WTC11 (cell line): ENCODE measurements around the gene LRMDA. TPM values are rescaled to one million over a fixed set of nuclear protein-coding genes. Genes with fewer than 3 reads are reported as not detected.

Source experiments
- ATAC-seq: fragments of 200-7000 bp; cut with Tn5 transposase; 2 replicates; pipeline ENCODE4 v1.10.0; 2021; ENCODE audit warnings: mild to moderate bottlenecking, moderate library complexity
- CTCF ChIA-PET: fragments of 300-600 bp; sonication (Branson Sonifier 250); formaldehyde crosslinking; loops from one replicate; lab custom pipeline; 2021; ENCODE audit warnings: antibody characterized with exemption; lab: Charles Lee
- POLR2A ChIA-PET: fragments of 350-600 bp; sonication (Branson Sonifier 250); formaldehyde crosslinking; loops from one replicate; lab custom pipeline; 2021; ENCODE audit warnings: antibody characterized with exemption; lab: Charles Lee
- DNase-seq: peaks from one replicate; pipeline ENCODE4 v3.0.0; 2021; ENCODE audit warnings: low spot score
- H3K27ac Mint-ChIP-seq: 2 replicates; pipeline ENCODE4 v1.8.0; 2021; ENCODE audit warnings: mixed read lengths
- H3K27me3 Mint-ChIP-seq: 2 replicates; pipeline ENCODE4 v1.8.0; 2021; ENCODE audit warnings: low read depth, mild to moderate bottlenecking, moderate library complexity, mixed read lengths
- H3K36me3 Mint-ChIP-seq: 2 replicates; pipeline ENCODE4 v1.8.0; 2021; ENCODE audit warnings: mixed read lengths
- H3K4me1 Mint-ChIP-seq: 2 replicates; pipeline ENCODE4 v1.8.0; 2022; ENCODE audit warnings: mixed read lengths
- H3K4me3 Mint-ChIP-seq: 2 replicates; pipeline ENCODE4 v1.8.0; 2021; ENCODE audit warnings: mild to moderate bottlenecking, moderate library complexity, mixed read lengths
- H3K9me3 Mint-ChIP-seq: 2 replicates; pipeline ENCODE4 v1.8.0; 2021; ENCODE audit warnings: mixed read lengths
- ATF1 ChIP-seq: sonication (generic); formaldehyde crosslinking; IDR thresholded peaks from 2 replicates; pipeline ENCODE4 v1.8.1; 2023; ENCODE audit warnings: mild to moderate bottlenecking, moderate library complexity, missing genetic modification reagents
- ATF6 ChIP-seq: sonication (generic); formaldehyde crosslinking; IDR thresholded peaks from 2 replicates; pipeline ENCODE4 v1.8.1; 2023; ENCODE audit warnings: mild to moderate bottlenecking, missing genetic modification reagents
- CBFB ChIP-seq: sonication (generic); formaldehyde crosslinking; IDR thresholded peaks from 2 replicates; pipeline ENCODE4 v1.8.1; 2022; ENCODE audit warnings: mild to moderate bottlenecking, low read depth, missing genetic modification reagents
- ELF4 ChIP-seq: sonication (generic); formaldehyde crosslinking; IDR thresholded peaks from 2 replicates; pipeline ENCODE4 v1.8.1; 2022; ENCODE audit warnings: low read depth, mild to moderate bottlenecking, moderate library complexity, missing genetic modification reagents
- ERG ChIP-seq: fragments of 250-450 bp; sonication (Bioruptor Pico); IDR thresholded peaks from 2 replicates; pipeline ENCODE4 v1.8.0; 2021; ENCODE audit warnings: mild to moderate bottlenecking
- FOXK1 ChIP-seq: sonication (generic); formaldehyde crosslinking; IDR thresholded peaks from 2 replicates; pipeline ENCODE4 v1.8.0; 2022; ENCODE audit warnings: mild to moderate bottlenecking, moderate library complexity, missing genetic modification reagents
- NFYB ChIP-seq: sonication (generic); formaldehyde crosslinking; conservative IDR thresholded peaks from 2 replicates; pipeline ENCODE4 v1.8.0; 2022; ENCODE audit warnings: low read depth, missing genetic modification reagents
- RORB ChIP-seq: fragments of 250-450 bp; sonication (Bioruptor Pico); IDR thresholded peaks from 2 replicates; pipeline ENCODE4 v1.9.0; 2021; ENCODE audit warnings: mild to moderate bottlenecking
- SOX15 ChIP-seq: fragments of 250-450 bp; sonication (Bioruptor Pico); IDR thresholded peaks from 2 replicates; pipeline ENCODE4 v1.9.0; 2021; ENCODE audit warnings: mild to moderate bottlenecking
- SP1 ChIP-seq: sonication (generic); formaldehyde crosslinking; conservative IDR thresholded peaks from 2 replicates; pipeline ENCODE4 v1.8.1; 2022; ENCODE audit warnings: missing genetic modification reagents
- TCF7 ChIP-seq: sonication (generic); formaldehyde crosslinking; IDR thresholded peaks from 2 replicates; pipeline ENCODE4 v1.8.0; 2022; ENCODE audit warnings: mild to moderate bottlenecking, low read depth, missing genetic modification reagents, moderate library complexity
- TEAD1 ChIP-seq: sonication (generic); formaldehyde crosslinking; IDR thresholded peaks from 2 replicates; pipeline ENCODE4 v1.8.0; 2022; ENCODE audit warnings: mild to moderate bottlenecking, missing genetic modification reagents
- total RNA-seq: library from RNA; stranded (reverse); gene quantifications from 3 replicates; pipeline ENCODE4 v1.2.3, GENCODE V29; 2021
- TF ChIP-seq, protein P1 (sequence below): fragments of 200-600 bp; IDR thresholded peaks from 2 replicates; pipeline ENCODE4 v1.8.0; 2022; ENCODE audit warnings: antibody characterized with exemption
- TF ChIP-seq, protein P2 (sequence below): sonication (generic); formaldehyde crosslinking; IDR thresholded peaks from 2 replicates; pipeline ENCODE4 v1.8.1; 2023; ENCODE audit warnings: mild to moderate bottlenecking, missing genetic modification reagents, borderline replicate concordance
- TF ChIP-seq, protein P3 (sequence below): sonication (generic); formaldehyde crosslinking; IDR thresholded peaks from 2 replicates; pipeline ENCODE4 v1.8.1; 2023; ENCODE audit warnings: mild to moderate bottlenecking, missing genetic modification reagents
- TF ChIP-seq, protein P4 (sequence below): sonication (generic); formaldehyde crosslinking; IDR thresholded peaks from 2 replicates; pipeline ENCODE4 v1.8.0; 2022; ENCODE audit warnings: mild to moderate bottlenecking, missing genetic modification reagents
- TF ChIP-seq, protein P5 (sequence below): fragments of 250-450 bp; sonication (Bioruptor Pico); IDR thresholded peaks from 2 replicates; pipeline ENCODE4 v2.1.2; 2022; ENCODE audit warnings: mild to moderate bottlenecking, moderate library complexity
- TF ChIP-seq, protein P6 (sequence below): sonication (generic); formaldehyde crosslinking; IDR thresholded peaks from 2 replicates; pipeline ENCODE4 v1.8.0; 2022; ENCODE audit warnings: mild to moderate bottlenecking, missing genetic modification reagents
- TF ChIP-seq, protein P7 (sequence below): sonication (generic); formaldehyde crosslinking; IDR thresholded peaks from 2 replicates; pipeline ENCODE4 v1.8.1; 2022; ENCODE audit warnings: mild to moderate bottlenecking, moderate library complexity, missing genetic modification reagents

Gene LRMDA
- total RNA-seq, 1 experiment from 2014 or later = 0.92 TPM

DNA sequence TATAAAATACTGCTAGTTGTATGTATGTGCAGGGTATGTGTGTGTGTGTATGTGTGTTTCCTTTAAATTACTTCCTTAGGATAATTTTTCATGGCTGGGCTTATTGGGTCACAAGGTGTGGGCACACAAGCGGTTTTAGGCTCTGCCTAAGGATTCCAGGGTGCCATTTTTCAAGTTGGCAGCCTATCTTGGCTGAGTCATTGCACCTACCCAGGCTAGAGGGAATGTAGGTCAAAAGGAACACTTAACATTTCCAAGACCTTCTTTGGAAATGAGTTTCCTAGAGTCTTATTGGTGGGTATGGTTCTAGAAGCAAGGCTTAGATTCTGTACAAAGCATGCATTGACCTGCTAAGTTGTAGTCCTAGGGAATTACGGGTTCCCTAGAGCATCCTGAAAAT is 642.1 kb downstream of the LRMDA start (continued):
- TF ChIP-seq, protein P1, sequence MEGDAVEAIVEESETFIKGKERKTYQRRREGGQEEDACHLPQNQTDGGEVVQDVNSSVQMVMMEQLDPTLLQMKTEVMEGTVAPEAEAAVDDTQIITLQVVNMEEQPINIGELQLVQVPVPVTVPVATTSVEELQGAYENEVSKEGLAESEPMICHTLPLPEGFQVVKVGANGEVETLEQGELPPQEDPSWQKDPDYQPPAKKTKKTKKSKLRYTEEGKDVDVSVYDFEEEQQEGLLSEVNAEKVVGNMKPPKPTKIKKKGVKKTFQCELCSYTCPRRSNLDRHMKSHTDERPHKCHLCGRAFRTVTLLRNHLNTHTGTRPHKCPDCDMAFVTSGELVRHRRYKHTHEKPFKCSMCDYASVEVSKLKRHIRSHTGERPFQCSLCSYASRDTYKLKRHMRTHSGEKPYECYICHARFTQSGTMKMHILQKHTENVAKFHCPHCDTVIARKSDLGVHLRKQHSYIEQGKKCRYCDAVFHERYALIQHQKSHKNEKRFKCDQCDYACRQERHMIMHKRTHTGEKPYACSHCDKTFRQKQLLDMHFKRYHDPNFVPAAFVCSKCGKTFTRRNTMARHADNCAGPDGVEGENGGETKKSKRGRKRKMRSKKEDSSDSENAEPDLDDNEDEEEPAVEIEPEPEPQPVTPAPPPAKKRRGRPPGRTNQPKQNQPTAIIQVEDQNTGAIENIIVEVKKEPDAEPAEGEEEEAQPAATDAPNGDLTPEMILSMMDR = no peak
- TF ChIP-seq CBFB (CRISPR knock-in tag) = no peak

DNA sequence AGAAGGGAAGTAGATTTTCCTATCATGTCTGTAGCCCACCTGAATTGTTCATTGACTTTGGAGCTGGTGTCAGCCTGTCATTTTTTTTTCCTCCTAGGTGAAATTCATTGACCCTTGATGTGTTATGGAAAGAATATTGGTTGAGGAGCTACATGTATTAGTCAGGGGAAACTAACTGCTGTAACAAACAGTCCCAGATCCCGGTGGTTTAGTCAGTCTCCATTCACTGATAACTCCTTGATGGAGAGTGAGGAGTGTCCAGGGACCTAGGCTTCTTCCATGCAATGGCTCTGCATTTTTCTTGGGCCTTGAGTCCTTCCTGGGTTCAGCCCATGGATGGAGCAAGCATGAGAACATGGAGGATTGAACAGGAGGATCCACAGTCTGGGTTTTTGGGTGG is 643.2 kb downstream of the LRMDA start:
- no peak overlapping the region for H3K27ac Mint-ChIP-seq
- TF ChIP-seq SOX15 (CRISPR knock-in tag) (no peak), CBFB (CRISPR knock-in tag) (no peak), TEAD1 (CRISPR knock-in tag) (no peak), ATF1 (CRISPR knock-in tag) (no peak), ERG (CRISPR knock-in tag) (no peak), RORB (CRISPR knock-in tag) (no peak), SP1 (CRISPR knock-in tag) (no peak), TCF7 (no peak), NFYB (CRISPR knock-in tag) (no peak)
- TF ChIP-seq, protein P2, sequence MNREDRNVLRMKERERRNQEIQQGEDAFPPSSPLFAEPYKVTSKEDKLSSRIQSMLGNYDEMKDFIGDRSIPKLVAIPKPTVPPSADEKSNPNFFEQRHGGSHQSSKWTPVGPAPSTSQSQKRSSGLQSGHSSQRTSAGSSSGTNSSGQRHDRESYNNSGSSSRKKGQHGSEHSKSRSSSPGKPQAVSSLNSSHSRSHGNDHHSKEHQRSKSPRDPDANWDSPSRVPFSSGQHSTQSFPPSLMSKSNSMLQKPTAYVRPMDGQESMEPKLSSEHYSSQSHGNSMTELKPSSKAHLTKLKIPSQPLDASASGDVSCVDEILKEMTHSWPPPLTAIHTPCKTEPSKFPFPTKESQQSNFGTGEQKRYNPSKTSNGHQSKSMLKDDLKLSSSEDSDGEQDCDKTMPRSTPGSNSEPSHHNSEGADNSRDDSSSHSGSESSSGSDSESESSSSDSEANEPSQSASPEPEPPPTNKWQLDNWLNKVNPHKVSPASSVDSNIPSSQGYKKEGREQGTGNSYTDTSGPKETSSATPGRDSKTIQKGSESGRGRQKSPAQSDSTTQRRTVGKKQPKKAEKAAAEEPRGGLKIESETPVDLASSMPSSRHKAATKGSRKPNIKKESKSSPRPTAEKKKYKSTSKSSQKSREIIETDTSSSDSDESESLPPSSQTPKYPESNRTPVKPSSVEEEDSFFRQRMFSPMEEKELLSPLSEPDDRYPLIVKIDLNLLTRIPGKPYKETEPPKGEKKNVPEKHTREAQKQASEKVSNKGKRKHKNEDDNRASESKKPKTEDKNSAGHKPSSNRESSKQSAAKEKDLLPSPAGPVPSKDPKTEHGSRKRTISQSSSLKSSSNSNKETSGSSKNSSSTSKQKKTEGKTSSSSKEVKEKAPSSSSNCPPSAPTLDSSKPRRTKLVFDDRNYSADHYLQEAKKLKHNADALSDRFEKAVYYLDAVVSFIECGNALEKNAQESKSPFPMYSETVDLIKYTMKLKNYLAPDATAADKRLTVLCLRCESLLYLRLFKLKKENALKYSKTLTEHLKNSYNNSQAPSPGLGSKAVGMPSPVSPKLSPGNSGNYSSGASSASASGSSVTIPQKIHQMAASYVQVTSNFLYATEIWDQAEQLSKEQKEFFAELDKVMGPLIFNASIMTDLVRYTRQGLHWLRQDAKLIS (CRISPR knock-in tag) = no peak
- TF ChIP-seq, protein P3, sequence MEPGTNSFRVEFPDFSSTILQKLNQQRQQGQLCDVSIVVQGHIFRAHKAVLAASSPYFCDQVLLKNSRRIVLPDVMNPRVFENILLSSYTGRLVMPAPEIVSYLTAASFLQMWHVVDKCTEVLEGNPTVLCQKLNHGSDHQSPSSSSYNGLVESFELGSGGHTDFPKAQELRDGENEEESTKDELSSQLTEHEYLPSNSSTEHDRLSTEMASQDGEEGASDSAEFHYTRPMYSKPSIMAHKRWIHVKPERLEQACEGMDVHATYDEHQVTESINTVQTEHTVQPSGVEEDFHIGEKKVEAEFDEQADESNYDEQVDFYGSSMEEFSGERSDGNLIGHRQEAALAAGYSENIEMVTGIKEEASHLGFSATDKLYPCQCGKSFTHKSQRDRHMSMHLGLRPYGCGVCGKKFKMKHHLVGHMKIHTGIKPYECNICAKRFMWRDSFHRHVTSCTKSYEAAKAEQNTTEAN = no peak
- TF ChIP-seq, protein P4, sequence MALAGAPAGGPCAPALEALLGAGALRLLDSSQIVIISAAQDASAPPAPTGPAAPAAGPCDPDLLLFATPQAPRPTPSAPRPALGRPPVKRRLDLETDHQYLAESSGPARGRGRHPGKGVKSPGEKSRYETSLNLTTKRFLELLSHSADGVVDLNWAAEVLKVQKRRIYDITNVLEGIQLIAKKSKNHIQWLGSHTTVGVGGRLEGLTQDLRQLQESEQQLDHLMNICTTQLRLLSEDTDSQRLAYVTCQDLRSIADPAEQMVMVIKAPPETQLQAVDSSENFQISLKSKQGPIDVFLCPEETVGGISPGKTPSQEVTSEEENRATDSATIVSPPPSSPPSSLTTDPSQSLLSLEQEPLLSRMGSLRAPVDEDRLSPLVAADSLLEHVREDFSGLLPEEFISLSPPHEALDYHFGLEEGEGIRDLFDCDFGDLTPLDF (CRISPR knock-in tag) = no peak
- no peak overlapping the region for H3K4me3 Mint-ChIP-seq
- H3K4me1 Mint-ChIP-seq = peaks cover 6% of the 10 kb centered on the region
- ATAC-seq (no peak), DNase-seq (no peak)
- POLR2A ChIA-PET = no interaction called here
- peaks cover 41% of the 10 kb centered on the region for H3K9me3 Mint-ChIP-seq
- H3K36me3 Mint-ChIP-seq = peaks cover 14% of the 10 kb centered on the region
- peaks cover 13% of the 10 kb centered on the region for H3K27me3 Mint-ChIP-seq
- CTCF ChIA-PET = no interaction called here

DNA sequence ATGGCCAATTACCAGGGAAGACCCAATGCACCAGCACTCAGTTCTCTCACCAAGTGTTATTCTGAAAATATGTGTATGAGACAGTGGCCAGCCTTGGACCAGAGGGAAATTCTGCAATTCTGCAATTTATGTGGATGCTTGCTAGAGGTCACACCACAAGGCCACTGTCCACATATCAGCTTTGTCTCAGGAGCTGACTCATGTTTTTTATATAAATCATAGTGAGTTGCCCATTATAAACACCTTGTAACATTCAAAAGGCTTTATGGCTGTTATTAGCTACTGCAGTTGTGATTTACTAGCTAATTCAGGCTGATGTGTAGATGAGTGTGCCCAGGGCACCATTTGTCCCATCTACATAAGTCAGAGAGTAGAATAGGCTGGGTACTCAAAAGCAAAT is 649.0 kb downstream of the LRMDA start:
- H3K9me3 Mint-ChIP-seq = peaks cover 23% of the 10 kb centered on the region
- no peak overlapping the region for H3K27ac Mint-ChIP-seq
- ChIA-PET POLR2A (no interaction called here), CTCF (no interaction called here)
- no peak overlapping the region for H3K4me3 Mint-ChIP-seq
- DNase-seq = no peak
- ATAC-seq = no peak
- H3K27me3 Mint-ChIP-seq = peaks cover 9% of the 10 kb centered on the region
- peaks cover 40% of the 10 kb centered on the region for H3K4me1 Mint-ChIP-seq
- H3K36me3 Mint-ChIP-seq = 0 out of 2 replicates have a peak, but pooled peaks cover 2% of the 10 kb centered on the region
- TF ChIP-seq, protein P5, sequence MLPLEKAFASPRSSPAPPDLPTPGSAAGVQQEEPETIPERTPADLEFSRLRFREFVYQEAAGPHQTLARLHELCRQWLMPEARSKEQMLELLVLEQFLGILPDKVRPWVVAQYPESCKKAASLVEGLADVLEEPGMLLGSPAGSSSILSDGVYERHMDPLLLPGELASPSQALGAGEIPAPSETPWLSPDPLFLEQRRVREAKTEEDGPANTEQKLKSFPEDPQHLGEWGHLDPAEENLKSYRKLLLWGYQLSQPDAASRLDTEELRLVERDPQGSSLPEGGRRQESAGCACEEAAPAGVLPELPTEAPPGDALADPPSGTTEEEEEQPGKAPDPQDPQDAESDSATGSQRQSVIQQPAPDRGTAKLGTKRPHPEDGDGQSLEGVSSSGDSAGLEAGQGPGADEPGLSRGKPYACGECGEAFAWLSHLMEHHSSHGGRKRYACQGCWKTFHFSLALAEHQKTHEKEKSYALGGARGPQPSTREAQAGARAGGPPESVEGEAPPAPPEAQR (CRISPR knock-in tag) = no peak
- TF ChIP-seq, protein P6, sequence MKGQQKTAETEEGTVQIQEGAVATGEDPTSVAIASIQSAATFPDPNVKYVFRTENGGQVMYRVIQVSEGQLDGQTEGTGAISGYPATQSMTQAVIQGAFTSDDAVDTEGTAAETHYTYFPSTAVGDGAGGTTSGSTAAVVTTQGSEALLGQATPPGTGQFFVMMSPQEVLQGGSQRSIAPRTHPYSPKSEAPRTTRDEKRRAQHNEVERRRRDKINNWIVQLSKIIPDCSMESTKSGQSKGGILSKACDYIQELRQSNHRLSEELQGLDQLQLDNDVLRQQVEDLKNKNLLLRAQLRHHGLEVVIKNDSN (CRISPR knock-in tag) = no peak
- TF ChIP-seq, protein P7, sequence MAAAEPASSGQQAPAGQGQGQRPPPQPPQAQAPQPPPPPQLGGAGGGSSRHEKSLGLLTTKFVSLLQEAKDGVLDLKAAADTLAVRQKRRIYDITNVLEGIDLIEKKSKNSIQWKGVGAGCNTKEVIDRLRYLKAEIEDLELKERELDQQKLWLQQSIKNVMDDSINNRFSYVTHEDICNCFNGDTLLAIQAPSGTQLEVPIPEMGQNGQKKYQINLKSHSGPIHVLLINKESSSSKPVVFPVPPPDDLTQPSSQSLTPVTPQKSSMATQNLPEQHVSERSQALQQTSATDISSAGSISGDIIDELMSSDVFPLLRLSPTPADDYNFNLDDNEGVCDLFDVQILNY (CRISPR knock-in tag) = no peak
- TF ChIP-seq FOXK1 (CRISPR knock-in tag) (no peak), ELF4 (no peak), ATF6 (CRISPR knock-in tag) (no peak), TCF7 (no peak)
